ENCODE results near the gene SLC19A1.

Gene SLC19A1

DNA sequence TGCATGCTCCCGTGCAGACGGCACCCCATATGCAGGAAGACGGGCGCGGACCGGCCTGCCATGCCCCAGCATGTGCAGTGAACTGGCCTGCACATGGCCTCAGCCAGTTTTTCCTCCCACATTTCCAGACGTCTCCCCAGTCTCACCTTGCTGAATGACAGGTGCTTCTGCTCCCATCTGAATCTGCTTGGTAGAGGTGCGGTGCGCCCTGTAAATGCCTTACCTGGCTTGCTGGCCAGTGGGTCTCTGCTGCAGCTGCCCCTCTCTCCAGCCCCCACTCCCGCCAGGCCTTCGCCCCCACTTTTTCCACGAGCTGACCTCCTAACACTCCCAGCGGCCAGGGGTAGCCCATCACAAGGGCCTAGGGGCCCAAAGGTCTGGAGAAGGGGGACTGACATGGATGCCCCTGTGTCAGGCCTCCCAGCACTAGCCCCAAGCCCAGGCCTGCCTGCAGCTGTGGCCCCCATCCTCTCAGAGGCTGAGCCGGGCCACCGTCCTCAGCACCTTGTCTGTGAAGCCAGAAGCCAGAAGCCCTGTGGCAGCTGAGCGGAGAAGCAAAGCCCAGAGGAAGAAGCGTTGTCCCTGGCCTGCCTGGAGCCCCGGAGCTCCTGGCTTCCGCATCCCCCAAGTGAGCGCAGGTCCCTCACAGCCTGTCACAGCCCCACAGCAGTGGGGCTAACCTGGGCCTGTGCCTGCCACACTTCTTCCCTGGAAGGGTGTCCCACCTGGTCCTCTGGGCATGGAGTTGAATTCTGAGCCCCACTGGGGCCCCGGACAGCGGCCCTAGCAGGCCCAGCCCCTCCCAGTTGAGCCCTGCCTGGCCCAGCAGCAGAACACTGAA lies 3.7 kb upstream of the SLC19A1 start:
- Mint-ChIP-seq H3K4me1 (peaks cover 26% of the 10 kb centered on the region), H3K4me3 (no peak overlapping the region), H3K27me3 (ENCODE audit: low read depth, poor library complexity) (peaks cover 14% of the 10 kb centered on the region), H3K27ac (no peak overlapping the region), H3K36me3 (ENCODE audit: low read depth) (no peaks in the 10 kb centered on the region), H3K9me3 (no peaks in the 10 kb centered on the region)
- TF ChIP-seq, protein P1, sequence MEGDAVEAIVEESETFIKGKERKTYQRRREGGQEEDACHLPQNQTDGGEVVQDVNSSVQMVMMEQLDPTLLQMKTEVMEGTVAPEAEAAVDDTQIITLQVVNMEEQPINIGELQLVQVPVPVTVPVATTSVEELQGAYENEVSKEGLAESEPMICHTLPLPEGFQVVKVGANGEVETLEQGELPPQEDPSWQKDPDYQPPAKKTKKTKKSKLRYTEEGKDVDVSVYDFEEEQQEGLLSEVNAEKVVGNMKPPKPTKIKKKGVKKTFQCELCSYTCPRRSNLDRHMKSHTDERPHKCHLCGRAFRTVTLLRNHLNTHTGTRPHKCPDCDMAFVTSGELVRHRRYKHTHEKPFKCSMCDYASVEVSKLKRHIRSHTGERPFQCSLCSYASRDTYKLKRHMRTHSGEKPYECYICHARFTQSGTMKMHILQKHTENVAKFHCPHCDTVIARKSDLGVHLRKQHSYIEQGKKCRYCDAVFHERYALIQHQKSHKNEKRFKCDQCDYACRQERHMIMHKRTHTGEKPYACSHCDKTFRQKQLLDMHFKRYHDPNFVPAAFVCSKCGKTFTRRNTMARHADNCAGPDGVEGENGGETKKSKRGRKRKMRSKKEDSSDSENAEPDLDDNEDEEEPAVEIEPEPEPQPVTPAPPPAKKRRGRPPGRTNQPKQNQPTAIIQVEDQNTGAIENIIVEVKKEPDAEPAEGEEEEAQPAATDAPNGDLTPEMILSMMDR (IDR thresholded peaks at IDR 0.05): no peak
- DNase-seq: no peak

DNA sequence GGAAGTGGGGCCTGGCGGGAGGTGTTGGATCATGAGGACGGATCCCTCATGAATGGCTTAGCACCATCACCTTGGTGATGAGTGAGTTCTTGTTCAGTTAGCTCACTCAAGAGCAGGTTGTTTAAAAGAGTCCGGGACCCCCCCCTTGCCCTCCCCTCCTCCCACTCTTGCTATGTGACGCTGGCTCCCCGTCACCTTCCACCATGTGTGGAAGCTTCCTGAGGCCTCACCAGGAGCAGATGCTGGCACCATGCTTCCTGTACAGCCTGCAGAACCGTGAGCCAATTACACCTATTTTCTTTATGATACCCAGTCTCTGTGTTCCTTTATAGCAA lies 3.0 kb upstream of the SLC19A1 start:
- H3K27me3 Mint-ChIP-seq (ENCODE audit: low read depth, poor library complexity): peaks cover 14% of the 10 kb centered on the region
- DNase-seq: no peak
- H3K4me1 Mint-ChIP-seq: peaks cover 26% of the 10 kb centered on the region
- no peaks in the 10 kb centered on the region for H3K9me3 Mint-ChIP-seq
- no peak overlapping the region for H3K4me3 Mint-ChIP-seq
- no peak overlapping the region for H3K27ac Mint-ChIP-seq
- no peaks in the 10 kb centered on the region for H3K36me3 Mint-ChIP-seq (ENCODE audit: low read depth)
- TF ChIP-seq, protein P1 (IDR thresholded peaks at IDR 0.05): no peak

DNA sequence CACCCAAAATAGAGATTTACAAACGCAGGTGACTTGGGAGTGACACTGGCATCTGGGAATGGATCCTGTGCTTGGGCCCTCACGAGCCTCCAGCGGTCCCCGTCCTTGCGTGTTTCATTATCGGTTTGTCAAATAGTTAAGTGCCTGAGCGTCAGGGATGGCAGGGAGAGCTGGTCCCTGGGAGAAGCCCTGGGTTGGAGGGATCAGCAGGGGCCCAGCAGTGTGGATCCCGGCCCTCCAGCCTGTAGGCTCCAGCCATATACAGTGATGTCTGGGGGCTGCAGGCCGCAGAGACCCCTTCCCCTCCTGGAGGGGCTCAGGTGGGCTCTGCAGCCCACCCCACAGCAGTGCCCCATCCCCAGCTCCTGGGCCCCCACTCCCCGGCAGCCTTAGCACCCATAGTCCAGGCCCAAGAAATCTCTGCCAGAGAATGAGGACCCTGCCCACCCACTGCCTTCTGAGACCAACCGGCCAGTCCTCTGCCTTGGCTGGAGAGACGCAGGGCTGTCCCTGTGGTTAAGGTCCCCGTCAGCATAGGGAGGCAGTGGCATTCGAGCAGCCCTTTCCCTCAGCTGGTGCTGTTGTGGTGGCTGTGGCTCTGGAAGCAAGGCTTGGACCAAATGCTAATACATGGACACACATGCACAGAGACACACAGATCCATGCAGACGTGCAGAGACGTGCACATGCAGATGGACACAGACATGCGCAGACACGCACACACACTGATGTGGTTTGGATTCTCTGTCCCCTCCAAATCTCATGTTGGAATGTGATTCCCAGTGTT lies 2.4 kb upstream of the SLC19A1 start:
- Mint-ChIP-seq H3K4me3 (no peak overlapping the region), H3K27me3 (ENCODE audit: low read depth, poor library complexity) (peaks cover 14% of the 10 kb centered on the region), H3K27ac (no peak overlapping the region), H3K9me3 (no peaks in the 10 kb centered on the region), H3K4me1 (peaks cover 28% of the 10 kb centered on the region), H3K36me3 (ENCODE audit: low read depth) (no peaks in the 10 kb centered on the region)
- DNase-seq: no peak
- TF ChIP-seq, protein P1 (IDR thresholded peaks at IDR 0.05): no peak

DNA sequence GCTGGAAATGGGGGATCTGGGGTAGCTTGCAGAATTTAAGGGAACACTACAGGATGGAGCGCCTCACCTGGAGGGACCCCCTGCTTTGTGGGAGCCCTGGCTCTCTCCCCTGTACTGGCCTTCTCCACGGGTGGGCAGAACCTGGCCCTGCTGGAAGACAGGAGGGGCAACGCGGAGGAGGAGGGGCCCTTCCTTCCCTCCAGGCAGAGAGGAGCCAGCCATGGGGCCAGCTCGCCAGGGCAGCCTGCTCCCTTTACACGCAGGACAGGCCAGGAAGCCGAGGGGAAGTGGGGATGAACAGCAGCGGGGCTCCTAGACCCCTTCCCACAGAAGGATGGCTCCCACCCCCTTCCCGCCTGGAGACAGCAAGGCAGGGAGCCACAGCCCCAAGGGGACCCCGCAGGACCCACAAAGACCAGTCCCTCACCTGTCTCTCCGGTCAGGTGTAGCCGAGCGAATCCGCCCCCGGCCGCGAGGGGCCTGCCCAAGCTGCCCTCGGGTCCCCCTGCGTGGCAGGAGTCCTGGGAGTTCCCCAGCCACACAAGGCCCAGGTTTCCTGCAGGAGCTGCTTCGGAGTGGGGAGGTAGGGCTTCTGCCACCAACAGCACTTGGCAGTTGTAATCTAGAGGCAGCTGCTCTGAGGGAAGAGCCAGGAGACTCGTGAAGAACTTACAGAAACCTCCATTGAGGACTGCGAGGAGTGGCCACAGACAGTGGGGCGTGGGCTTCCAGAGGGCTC lies 1.6 kb upstream of the SLC19A1 start:
- Mint-ChIP-seq H3K4me3 (peak overlapping the region; percentile 67), H3K27ac (no peak overlapping the region), H3K36me3 (ENCODE audit: low read depth) (no peaks in the 10 kb centered on the region), H3K4me1 (peaks cover 23% of the 10 kb centered on the region), H3K9me3 (no peaks in the 10 kb centered on the region), H3K27me3 (ENCODE audit: low read depth, poor library complexity) (peaks cover 9% of the 10 kb centered on the region)
- DNase-seq: no peak
- TF ChIP-seq, protein P1 (IDR thresholded peaks at IDR 0.05): no peak

DNA sequence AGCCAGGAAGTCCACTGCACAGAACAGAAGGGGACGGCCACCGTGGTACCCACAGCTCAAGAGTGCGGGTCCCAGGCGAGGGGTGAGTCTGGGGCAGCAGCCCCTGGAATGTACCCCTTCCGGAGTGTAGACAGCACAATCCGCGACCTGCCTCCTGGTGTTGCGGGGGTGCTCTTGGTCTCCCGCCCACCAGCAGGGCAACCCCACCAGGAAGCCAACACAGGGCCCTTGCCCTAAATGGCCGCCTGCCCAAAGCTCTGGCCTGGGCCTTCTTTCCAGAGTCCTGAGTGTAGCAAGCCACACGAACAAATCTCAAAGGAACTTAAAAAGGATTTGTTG lies 1.1 kb upstream of the SLC19A1 start:
- H3K4me1 Mint-ChIP-seq: peaks cover 22% of the 10 kb centered on the region
- DNase-seq: no peak
- no peak overlapping the region for H3K27ac Mint-ChIP-seq
- H3K9me3 Mint-ChIP-seq: no peaks in the 10 kb centered on the region
- TF ChIP-seq, protein P1 (IDR thresholded peaks at IDR 0.05): no peak
- no peaks in the 10 kb centered on the region for H3K36me3 Mint-ChIP-seq (ENCODE audit: low read depth)
- H3K4me3 Mint-ChIP-seq: peak overlapping the region; percentile 67
- H3K27me3 Mint-ChIP-seq (ENCODE audit: low read depth, poor library complexity): peaks cover 9% of the 10 kb centered on the region

Data from nephron progenitor cell (in vitro differentiated cells).